COR-L47 (cell line): ENCODE data around the gene SYNDIG1L.

Experiments
- DNase-seq: peaks from one replicate; lab custom pipeline; 2025; lab: John Stamatoyannopoulos, UW

The SYNDIG1L gene

GRCh38 chr14:74429221-74429691 lies 3.2 kb upstream of the SYNDIG1L start:
- no peak for DNase-seq

DNA sequence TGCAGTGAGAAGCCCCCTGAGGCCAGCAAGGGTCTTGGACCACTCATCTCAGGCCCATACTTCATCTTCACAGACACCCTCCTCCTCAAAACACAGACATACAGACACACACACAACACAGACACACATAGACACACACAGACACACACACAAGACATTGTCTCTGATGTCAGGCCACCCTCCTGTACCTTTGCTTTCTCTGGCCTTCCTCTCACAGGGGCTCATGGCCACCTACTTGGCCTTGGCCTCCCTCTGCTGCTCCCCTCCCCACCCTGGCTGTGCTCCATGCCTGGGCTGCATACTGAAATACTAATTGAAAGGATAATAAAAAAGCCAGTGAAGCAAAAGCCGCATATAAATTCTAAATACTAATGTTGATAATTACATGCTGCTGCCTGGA lies 1.6 kb upstream of the SYNDIG1L start:
- DNase-seq, result no peak

DNA sequence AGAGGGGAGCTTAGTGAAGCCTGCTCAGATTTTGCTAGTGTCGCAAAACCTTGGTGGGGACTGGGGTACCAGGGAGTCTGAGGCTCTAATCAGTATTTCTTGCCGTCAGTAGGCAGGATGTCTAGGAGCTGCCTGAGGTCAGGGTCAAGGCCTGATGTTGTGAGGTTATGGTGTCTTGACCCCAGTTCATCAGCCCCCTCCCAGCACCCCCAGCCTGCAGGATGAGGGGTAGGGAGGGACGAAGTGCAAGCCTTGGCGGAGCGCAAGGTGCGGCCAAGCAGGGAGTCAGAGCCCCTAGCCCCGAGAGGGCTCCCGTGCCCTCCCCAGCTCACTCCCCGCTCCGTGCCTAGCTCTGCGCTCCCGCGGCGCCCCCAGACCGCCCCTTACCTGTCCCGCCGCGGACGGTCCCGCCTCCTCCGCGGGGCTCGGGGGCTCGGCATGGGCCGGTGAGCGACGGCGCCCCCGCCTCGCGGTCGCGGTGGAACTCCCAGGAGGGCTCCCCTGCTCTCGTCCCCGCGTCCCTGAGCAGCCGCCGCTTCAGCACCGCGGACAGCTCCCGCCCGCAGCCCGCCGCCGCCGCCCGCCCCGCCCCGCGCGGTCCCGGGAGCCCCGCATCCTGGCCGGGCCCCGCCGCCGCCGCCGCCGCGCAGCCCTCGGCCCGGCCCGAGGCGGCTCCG lies 347 bp downstream of the SYNDIG1L start:
- no peak for DNase-seq

DNA sequence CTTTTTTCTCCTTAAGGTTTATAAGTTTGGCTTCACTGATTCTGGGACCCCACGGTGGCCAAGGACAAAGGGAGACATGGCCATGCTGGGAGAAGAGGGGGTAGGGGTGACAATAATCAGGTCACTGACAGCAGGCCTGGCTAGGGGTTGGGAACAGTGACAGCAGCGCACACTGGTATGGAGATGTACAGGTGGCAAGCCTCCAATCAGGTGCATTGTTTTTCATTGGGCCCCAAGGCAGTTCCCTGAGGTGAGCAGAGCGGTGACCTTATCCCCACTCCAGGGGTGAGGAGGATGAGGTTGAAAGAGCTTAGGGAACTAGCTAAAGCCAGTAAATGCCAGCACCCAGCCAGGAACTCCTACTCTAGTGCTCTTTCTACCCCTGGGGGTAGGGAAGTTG lies 1.4 kb downstream of the SYNDIG1L start:
- DNase-seq, result no peak

- no peak for DNase-seq
Measured at GRCh38 chr14:74423246-74423645, 2.8 kb downstream of the SYNDIG1L start.

DNA sequence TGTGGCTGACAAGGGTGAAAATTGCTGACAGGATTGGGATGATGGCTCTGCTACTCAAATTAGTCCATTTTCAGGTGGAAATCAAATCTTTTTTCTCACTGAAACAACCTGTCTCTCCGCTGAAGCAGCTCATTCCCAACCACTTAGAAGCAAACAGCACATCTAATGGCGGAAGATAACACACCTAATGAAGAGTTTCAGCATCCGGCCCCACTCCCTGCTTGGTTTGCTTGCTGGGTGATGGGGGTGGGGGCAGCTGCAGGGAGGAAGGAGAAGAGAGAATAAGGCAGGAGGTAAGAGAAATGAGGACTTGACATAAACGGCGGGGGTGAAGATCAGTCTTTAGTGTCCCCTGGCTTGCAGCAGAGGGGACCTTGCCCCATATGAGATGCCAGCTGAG lies 4.0 kb downstream of the SYNDIG1L start:
- DNase-seq, result no peak

GRCh38 chr14:74419086-74419485 lies 6.9 kb downstream of the SYNDIG1L start:
- DNase-seq, result no peak

- DNase-seq, result no peak
Measured at GRCh38 chr14:74418031-74418430, 8.0 kb downstream of the SYNDIG1L start.

DNA sequence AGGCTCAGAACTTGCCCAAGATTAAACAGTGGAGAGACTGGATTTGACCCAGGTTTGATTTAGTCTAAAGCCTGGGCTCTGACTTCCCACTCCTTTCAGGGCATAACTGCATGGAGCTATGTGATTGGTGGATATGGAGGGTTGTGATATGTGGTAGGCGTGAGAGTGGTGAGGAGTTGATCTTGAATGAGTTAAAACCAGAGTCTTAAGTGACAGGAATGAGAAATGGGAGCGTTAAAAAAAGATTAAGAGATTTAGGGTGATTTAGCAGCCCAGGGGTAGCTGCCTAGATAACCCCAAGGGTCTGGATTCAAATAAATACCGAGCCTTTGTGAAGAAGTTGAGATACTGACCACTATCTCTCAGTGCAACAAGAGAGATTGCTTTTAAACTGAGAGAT lies 8.4 kb downstream of the SYNDIG1L start:
- no peak for DNase-seq

GRCh38 chr14:74417201-74417600 lies 8.8 kb downstream of the SYNDIG1L start:
- no peak for DNase-seq

DNA sequence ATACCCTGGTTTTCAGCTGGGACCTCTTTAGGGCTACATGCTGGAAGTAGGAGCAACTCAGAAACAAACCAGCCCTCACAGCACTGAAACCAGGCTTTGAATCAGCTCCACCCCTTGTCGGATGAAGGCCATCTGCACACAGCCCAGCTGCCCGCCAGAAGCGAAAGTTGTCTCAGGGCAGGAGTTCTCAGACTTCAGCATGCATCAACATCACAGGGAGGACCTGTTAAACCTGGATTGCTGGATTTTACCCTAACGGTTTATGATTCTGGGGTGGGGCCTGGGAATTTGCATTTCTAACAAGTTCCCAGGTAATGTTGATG lies 10.9 kb downstream of the SYNDIG1L start:
- DNase-seq, result no peak

- no peak for DNase-seq
Measured at GRCh38 chr14:74414403-74415114, 11.5 kb downstream of the SYNDIG1L start.

DNA sequence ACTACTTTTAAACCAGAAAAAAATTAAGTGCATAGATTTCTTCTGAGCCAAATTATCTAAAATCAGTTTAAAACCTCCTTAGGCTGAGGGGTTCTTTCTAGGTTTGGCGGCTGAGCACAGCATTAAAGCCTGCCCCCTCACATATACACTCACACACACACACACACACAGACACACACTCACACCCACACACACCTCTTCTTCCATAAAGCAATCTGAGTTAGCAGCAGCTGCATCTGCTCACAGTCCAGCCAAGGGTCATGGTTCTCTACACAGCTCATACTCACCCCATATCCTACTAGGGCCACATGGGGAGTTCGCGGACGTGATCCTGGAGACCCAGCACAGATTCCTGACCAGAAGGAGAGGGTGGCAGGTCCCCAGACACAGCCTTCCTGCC lies 12.4 kb downstream of the SYNDIG1L start:
- no peak for DNase-seq

GRCh38 chr14:74412753-74413152 lies 13.3 kb downstream of the SYNDIG1L start:
- no peak for DNase-seq

DNA sequence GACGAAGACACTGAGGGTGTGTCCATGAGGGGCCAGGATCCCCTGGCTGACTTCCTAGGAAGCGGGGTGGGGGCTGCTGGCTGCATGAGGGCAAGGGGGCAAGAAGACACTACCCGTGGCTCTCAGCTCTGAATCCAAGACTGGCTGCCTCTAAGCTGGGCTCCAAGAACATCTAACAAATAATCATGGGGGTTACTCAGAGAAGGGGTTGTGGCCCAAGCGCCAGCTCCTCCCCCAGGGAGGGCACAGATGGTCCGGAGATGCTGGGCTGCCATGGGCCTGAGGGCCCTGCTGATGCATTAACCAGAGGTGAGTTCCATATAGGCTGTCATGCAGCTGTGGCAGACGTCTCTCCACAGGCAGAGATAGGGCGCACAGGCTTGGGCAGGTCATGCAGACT lies 14.3 kb downstream of the SYNDIG1L start:
- no peak for DNase-seq

- no peak for DNase-seq
Measured at GRCh38 chr14:74409441-74409840, 16.6 kb downstream of the SYNDIG1L start.

DNA sequence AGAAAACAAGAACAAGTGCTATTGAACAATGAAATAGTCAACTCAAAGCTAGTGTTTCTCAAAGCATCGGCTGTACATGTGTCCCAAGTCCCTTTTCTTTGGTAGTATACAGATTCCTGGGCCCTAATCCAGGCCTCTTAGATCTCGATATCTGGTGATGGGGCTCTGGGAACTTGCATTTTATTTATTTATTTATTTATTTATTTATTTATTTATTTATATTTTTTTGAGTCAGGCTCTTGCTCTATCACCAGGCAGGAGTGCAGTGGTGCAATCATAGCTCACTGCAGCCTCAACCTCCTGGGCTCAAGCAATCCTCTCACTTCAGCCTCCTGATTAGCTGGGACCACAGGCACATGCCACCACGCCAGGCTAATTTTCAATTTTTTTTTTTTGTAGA lies 17.1 kb downstream of the SYNDIG1L start:
- no peak for DNase-seq

DNA sequence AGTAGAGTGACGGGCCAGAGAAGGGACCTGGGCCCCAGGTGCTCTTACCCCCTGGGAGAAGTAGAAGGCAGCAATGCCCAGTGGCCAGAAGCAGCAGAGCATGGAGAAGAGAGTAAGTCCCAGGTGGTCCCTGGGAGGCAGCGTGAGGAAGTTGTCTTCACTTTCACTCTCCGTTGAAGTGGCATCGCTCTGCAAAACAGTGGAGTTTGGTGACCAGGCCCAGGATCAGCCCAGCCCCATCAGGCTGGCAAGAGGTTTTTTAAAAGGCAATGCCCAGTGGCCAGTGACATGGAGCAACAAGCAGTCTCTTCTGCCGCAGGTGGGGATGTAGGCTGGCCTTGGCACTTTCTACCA lies 18.2 kb downstream of the SYNDIG1L start:
- DNase-seq, result no peak

GRCh38 chr14:74407021-74407800 lies 18.8 kb downstream of the SYNDIG1L start:
- DNase-seq, result no peak

DNA sequence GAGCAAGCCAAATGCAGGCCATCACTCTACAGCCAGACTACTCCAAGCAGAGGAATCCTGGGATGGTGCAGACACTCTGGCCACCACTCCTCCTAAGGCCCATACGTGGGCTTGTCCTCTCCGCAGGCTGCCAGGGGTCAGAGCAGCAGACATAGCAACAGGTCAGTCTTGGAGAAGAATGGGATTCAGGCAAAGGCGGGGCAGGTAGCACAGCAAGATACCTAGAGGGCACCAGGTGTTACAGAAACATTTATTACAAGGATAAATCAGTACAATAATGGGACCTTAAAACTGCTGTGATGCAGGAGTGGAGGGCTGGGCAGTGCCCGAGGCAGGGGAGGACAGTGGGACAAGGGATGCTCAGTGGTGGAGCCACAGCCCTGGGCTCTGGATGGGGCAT lies 20.3 kb downstream of the SYNDIG1L start:
- DNase-seq, result no peak

DNA sequence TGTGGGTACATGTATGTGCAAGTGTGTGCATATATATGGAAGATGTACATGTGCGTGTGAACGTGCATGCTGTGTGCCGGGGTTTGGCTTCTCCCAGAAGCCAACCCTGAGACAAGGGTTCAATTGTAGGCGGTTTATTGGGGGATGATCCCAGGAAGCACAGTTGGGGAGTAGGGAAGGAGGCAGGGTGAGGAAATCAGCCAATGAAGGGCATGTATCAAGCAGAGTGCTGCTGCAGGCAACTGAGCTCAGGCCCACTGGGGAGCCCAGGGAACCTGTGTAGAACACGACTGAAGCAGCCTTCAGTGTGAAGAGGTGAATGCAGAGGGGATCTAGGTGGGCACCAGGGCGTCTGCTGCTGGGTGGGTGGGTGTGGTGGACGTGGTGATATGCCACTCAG lies 21.6 kb downstream of the SYNDIG1L start:
- no peak for DNase-seq

- no peak for DNase-seq
Measured at GRCh38 chr14:74403619-74404417, 22.2 kb downstream of the SYNDIG1L start.
